ENCODE data around the gene LIM2.
"Not testable (repeated sequence)": the region's sequence is repeated elsewhere in the genome, so short reads cannot be mapped to it uniquely, and the experiment has no call there.

Gene LIM2

GRCh38 chr19:51416422-51416821 lies 28.6 kb upstream of the LIM2 start:
- H3K9ac ChIP-seq (ENCODE audit: low read length); H3K27ac ChIP-seq (ENCODE audit: low read depth, low read length); H3K27me3 ChIP-seq (ENCODE audit: control insufficient read depth, insufficient read depth, low read length); H3K4me3 ChIP-seq (ENCODE audit: low read length); H3K36me3 ChIP-seq (ENCODE audit: control insufficient read depth, insufficient read depth, low read length); H3K4me1 ChIP-seq (ENCODE audit: control insufficient read depth, insufficient read depth, low read length): not testable (repeated sequence)

DNA sequence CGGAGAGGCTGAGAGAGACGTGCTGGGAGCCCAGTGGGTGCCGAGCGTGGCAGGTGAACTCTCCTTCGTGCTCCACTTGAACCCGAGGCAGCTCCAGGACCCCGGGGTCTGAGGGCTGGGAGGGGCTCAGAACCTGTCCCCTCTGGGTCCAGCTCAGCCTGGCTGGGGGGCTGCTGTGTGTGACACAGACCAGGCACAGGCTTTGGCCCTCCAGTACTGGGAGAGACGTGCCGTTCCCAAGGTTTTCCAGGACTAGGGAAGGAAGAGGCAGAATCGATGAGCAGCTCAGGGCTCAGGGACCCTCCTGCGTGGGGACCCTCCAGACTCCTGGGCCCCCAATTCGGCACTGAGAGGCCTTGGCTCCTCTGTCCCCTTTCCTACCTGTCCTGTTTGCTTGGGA lies 27.4 kb upstream of the LIM2 start:
- Histone ChIP-seq H3K27me3 (ENCODE audit: control insufficient read depth, insufficient read depth, low read length) (no peaks in the 10 kb centered on the region), H3K9ac (ENCODE audit: low read length) (no peak overlapping the region), H3K4me3 (ENCODE audit: low read length) (no peak overlapping the region)

DNA sequence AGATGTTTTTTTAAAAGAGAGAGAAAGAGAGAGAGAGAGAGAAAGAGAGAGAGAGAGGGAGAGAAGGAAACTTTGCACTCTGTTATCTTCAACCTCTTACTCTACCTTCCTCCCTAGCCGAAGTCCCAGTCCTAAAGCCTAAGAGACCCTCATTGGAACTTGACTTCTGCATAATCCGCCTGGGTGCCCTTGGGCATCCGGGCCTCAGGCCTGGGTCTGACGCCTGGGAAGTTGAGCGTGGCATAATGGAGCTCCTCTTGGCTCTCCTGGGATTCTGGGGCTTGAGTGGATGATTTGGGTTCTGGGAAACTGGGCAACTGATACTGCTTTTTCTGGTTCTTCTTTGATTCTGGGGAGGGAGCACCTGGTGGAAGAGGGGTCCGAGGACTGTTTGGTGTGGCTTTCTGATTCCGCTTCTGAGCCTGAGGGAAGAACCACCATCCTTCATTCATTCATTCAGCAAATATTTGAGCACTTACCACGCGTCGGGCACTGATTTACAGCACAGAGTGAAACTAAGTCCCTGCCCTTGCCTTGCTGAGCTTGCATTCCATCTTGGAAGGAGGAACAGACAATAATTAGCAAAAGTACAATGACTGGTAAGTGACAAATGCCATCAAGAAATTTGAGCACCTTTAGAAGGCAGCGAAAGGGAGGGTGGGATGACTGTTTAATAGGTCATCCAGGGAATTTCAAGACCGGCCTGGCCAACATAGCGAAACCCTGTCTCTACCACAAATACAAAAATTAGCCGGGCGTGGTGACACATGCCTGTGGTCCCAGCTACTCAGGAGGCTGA lies 23.4 kb upstream of the LIM2 start:
- Histone ChIP-seq H3K9ac (ENCODE audit: low read length) (no peak overlapping the region), H3K36me3 (ENCODE audit: control insufficient read depth, insufficient read depth, low read length) (no peaks in the 10 kb centered on the region), H3K4me3 (ENCODE audit: low read length) (no peak overlapping the region), H3K27ac (ENCODE audit: low read depth, low read length) (no peak overlapping the region), H3K4me1 (ENCODE audit: control insufficient read depth, insufficient read depth, low read length) (no peaks in the 10 kb centered on the region), H3K27me3 (ENCODE audit: control insufficient read depth, insufficient read depth, low read length) (no peaks in the 10 kb centered on the region)

More for the DNA sequence above, 27.4 kb upstream of the LIM2 start:
- no peaks in the 10 kb centered on the region for H3K4me1 ChIP-seq (ENCODE audit: control insufficient read depth, insufficient read depth, low read length)
- no peak overlapping the region for H3K27ac ChIP-seq (ENCODE audit: low read depth, low read length)
- no peaks in the 10 kb centered on the region for H3K36me3 ChIP-seq (ENCODE audit: control insufficient read depth, insufficient read depth, low read length)

GRCh38 chr19:51407511-51408131 lies 19.8 kb upstream of the LIM2 start:
- Histone ChIP-seq H3K9ac (ENCODE audit: low read length) (no peak overlapping the region), H3K4me1 (ENCODE audit: control insufficient read depth, insufficient read depth, low read length) (no peaks in the 10 kb centered on the region), H3K36me3 (ENCODE audit: control insufficient read depth, insufficient read depth, low read length) (no peaks in the 10 kb centered on the region), H3K27me3 (ENCODE audit: control insufficient read depth, insufficient read depth, low read length) (no peaks in the 10 kb centered on the region), H3K4me3 (ENCODE audit: low read length) (no peak overlapping the region), H3K27ac (ENCODE audit: low read depth, low read length) (no peak overlapping the region)

DNA sequence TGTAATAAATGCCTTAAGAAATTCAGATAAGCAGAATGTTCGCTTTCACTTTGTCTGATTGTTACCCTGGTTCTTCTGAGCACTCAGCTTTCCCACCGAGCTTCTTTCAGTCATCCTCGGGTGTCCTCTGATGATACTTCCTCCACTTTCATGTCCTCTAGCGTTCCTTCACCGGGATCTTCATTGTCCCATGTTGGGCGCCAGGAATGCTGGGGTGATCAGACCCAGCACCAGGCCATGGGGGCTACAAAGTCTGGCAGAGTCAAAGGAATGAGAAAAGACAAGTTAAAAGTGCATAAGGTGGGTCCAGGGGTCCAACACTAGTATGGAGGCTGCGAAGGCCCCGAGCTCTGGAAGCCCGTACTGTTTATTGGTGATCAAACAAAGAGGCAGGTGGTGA lies 14.3 kb upstream of the LIM2 start:
- Histone ChIP-seq H3K27ac (ENCODE audit: low read depth, low read length) (no peak overlapping the region), H3K36me3 (ENCODE audit: control insufficient read depth, insufficient read depth, low read length) (no peaks in the 10 kb centered on the region), H3K27me3 (ENCODE audit: control insufficient read depth, insufficient read depth, low read length) (no peaks in the 10 kb centered on the region), H3K4me3 (ENCODE audit: low read length) (no peak overlapping the region), H3K9ac (ENCODE audit: low read length) (no peak overlapping the region), H3K4me1 (ENCODE audit: control insufficient read depth, insufficient read depth, low read length) (no peaks in the 10 kb centered on the region)

DNA sequence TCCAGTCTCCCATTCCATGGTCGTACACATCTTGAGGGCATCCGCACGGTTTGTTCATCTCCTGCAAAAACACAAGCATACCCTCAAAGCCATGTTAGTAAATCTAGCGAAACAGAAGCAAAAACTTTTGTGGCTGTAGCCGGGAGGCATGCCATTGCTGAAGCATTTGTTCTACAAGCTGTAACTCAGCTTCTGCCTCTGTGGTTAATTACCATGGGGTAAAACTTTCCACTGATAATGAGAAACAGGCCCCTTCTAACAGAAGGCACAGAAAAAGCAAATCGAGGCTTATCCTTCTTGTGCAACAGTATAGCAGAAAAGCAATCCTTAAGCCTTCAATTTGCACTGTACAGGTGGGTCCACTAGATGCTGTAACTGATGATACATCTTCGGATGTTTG lies 12.2 kb upstream of the LIM2 start:
- H3K27ac ChIP-seq (ENCODE audit: low read depth, low read length); H3K27me3 ChIP-seq (ENCODE audit: control insufficient read depth, insufficient read depth, low read length); H3K36me3 ChIP-seq (ENCODE audit: control insufficient read depth, insufficient read depth, low read length); H3K4me3 ChIP-seq (ENCODE audit: low read length); H3K4me1 ChIP-seq (ENCODE audit: control insufficient read depth, insufficient read depth, low read length); H3K9ac ChIP-seq (ENCODE audit: low read length): not testable (repeated sequence)

DNA sequence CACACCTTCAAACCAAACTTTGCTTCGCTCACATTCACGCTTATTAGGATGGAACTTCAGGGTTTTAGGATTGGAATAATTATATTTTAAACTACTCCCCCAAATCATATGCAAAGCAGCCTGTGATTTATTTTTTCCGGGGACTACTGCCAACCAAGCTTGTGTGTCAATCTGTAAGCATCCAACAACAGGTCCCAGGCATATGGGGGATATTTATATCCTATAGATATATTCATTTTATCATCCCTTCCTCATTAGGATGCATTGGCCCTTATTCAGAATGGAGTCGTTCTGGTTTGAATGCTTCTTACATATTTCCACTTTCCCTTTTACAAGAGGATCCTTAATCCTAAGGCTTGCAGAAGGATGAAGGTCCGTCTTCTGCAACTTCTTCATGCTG lies 11.5 kb upstream of the LIM2 start:
- H3K27ac ChIP-seq (ENCODE audit: low read depth, low read length): no peak overlapping the region
- H3K36me3 ChIP-seq (ENCODE audit: control insufficient read depth, insufficient read depth, low read length): no peaks in the 10 kb centered on the region
- no peak overlapping the region for H3K9ac ChIP-seq (ENCODE audit: low read length)

DNA sequence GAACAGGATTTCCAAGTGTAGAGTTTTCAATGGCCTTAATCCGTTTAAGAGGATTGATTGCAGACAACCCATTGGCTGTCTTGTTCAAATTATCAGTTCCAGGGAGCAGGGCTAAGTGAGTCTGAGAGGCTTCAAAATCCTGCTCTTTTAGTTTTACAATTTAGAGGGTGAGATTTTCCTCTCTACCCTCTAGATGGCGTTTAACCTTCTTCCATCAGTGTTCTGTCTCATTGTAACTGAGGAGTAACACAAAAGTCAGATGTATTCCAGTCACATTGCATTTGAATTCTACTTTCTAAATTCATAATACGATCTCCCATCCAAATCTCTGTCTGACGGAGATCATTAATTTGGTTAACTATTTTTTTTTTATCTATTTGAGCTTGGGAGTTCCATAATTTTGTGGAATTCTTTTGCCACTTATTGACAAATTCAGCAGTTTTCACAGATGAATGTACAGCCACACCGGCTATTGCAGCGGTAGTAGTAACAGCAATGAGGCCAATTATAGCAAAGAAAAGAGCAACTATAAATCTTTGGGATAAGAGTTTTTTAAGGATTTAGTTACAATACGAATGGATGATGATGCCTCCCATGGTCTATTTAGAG lies 10.4 kb upstream of the LIM2 start:
- no peak overlapping the region for H3K9ac ChIP-seq (ENCODE audit: low read length)
- peaks cover 4% of the 10 kb centered on the region for H3K4me1 ChIP-seq (ENCODE audit: control insufficient read depth, insufficient read depth, low read length)
- no peak overlapping the region for H3K27ac ChIP-seq (ENCODE audit: low read depth, low read length)
- H3K27me3 ChIP-seq (ENCODE audit: control insufficient read depth, insufficient read depth, low read length): no peaks in the 10 kb centered on the region
- no peak overlapping the region for H3K4me3 ChIP-seq (ENCODE audit: low read length)
- H3K36me3 ChIP-seq (ENCODE audit: control insufficient read depth, insufficient read depth, low read length): no peaks in the 10 kb centered on the region

More for the DNA sequence above, 11.5 kb upstream of the LIM2 start:
- H3K4me1 ChIP-seq (ENCODE audit: control insufficient read depth, insufficient read depth, low read length): peaks cover 4% of the 10 kb centered on the region
- H3K27me3 ChIP-seq (ENCODE audit: control insufficient read depth, insufficient read depth, low read length): no peaks in the 10 kb centered on the region
- no peak overlapping the region for H3K4me3 ChIP-seq (ENCODE audit: low read length)

DNA sequence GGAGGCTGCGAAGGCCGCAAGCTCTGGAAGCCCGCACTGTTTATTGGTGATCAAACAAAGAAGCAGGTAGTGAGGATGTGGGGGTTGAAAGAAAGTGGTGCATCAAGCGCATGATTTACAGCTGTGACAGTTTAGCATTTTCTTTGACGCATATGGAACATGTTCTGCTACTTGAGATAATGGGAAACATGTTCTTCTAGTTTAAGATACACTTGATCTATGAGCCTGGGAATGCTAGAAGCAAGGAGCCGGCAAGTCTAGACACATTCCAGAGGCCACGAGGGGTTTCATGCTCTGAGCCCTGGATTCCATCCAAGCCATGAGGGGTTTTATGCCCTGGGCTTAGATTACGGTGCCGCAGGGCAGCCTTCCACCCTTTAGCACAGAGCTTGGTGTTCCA lies 9.7 kb upstream of the LIM2 start:
- not testable (repeated sequence) for H3K4me3 ChIP-seq (ENCODE audit: low read length); H3K27me3 ChIP-seq (ENCODE audit: control insufficient read depth, insufficient read depth, low read length); H3K4me1 ChIP-seq (ENCODE audit: control insufficient read depth, insufficient read depth, low read length); H3K36me3 ChIP-seq (ENCODE audit: control insufficient read depth, insufficient read depth, low read length); H3K9ac ChIP-seq (ENCODE audit: low read length); H3K27ac ChIP-seq (ENCODE audit: low read depth, low read length)

DNA sequence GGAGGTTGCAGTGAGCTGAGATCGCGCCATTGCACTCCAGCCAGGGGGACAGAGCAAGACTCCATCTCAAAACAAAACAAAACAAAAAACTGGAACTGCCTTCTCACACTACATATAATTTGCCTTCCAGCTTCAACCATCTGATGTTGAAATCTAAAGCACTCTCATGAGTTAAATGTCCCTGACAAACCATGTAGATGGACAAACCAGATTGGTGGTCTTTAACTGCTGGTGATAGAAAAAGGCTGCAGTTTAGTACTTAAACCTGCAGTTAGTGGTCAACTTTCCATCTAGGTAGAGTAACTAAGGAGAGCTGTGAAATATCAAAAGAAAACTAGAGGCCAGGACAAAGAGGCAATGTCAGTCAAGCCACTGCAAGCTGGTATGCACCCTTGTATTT lies 8.4 kb upstream of the LIM2 start:
- Histone ChIP-seq H3K27me3 (ENCODE audit: control insufficient read depth, insufficient read depth, low read length) (no peaks in the 10 kb centered on the region), H3K9ac (ENCODE audit: low read length) (no peak overlapping the region), H3K36me3 (ENCODE audit: control insufficient read depth, insufficient read depth, low read length) (no peaks in the 10 kb centered on the region), H3K27ac (ENCODE audit: low read depth, low read length) (no peak overlapping the region), H3K4me3 (ENCODE audit: low read length) (no peak overlapping the region), H3K4me1 (ENCODE audit: control insufficient read depth, insufficient read depth, low read length) (peaks cover 4% of the 10 kb centered on the region)

- H3K4me3 ChIP-seq (ENCODE audit: low read length): peak overlapping the region; percentile 79
- peak overlapping the region; percentile 16 for H3K9ac ChIP-seq (ENCODE audit: low read length)
- no peaks in the 10 kb centered on the region for H3K27me3 ChIP-seq (ENCODE audit: control insufficient read depth, insufficient read depth, low read length)
- H3K27ac ChIP-seq (ENCODE audit: low read depth, low read length): peak overlapping the region; percentile 67
- H3K36me3 ChIP-seq (ENCODE audit: control insufficient read depth, insufficient read depth, low read length): no peaks in the 10 kb centered on the region
- peaks cover 4% of the 10 kb centered on the region for H3K4me1 ChIP-seq (ENCODE audit: control insufficient read depth, insufficient read depth, low read length)
These were observed 6.5 kb upstream of the LIM2 start for GRCh38 chr19:51394050-51394836.

DNA sequence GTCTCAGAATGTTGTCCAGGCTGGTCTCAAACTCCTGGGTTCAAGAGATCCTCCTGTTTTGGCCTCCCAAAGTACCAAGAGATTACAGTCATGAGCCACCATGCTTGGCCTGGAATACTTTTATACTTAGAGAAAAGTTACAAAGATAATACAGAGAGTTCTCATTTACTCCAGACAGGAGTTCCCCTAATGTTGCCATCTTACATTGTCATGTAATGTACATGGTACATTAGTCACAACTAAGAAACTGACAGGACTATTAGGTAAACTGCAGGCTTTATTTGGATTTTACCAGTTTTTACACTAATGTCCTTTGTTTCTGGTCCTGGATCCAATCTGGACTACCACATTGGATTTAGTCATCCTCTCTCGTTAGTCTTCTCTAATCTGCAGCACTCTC lies 4.9 kb upstream of the LIM2 start:
- Histone ChIP-seq H3K4me1 (ENCODE audit: control insufficient read depth, insufficient read depth, low read length) (peaks cover 4% of the 10 kb centered on the region), H3K27ac (ENCODE audit: low read depth, low read length) (no peak overlapping the region), H3K27me3 (ENCODE audit: control insufficient read depth, insufficient read depth, low read length) (no peaks in the 10 kb centered on the region), H3K36me3 (ENCODE audit: control insufficient read depth, insufficient read depth, low read length) (no peaks in the 10 kb centered on the region), H3K9ac (ENCODE audit: low read length) (no peak overlapping the region), H3K4me3 (ENCODE audit: low read length) (no peak overlapping the region)

All from rectal smooth muscle tissue (tissue), 1 donor.